ENCODE measurements around the gene GATA6.
"Not testable (repeated sequence)": the region's sequence is repeated elsewhere in the genome, so short reads cannot be mapped to it uniquely, and the experiment has no call there.

DNA sequence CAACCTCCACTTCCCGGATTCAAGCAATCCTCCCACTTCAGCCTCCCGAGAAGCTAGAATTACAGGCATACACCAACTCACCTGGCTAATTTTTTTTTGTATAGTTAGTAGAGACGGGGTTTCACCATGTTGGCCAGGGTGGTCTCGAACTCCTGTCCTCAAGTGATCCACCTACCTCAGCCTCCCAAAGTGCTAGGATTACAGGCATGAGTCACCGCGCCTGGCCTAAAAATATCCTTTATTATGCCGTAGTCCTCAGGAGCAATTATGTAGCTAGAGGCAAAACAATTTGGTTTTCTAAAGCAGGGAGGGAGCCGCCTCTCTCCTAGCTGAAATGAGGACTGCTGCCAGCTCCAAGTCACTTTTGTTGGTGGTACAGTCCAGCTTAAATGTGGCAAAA, 15.2 kb downstream of the GATA6 start:
- TF ChIP-seq, protein P1, sequence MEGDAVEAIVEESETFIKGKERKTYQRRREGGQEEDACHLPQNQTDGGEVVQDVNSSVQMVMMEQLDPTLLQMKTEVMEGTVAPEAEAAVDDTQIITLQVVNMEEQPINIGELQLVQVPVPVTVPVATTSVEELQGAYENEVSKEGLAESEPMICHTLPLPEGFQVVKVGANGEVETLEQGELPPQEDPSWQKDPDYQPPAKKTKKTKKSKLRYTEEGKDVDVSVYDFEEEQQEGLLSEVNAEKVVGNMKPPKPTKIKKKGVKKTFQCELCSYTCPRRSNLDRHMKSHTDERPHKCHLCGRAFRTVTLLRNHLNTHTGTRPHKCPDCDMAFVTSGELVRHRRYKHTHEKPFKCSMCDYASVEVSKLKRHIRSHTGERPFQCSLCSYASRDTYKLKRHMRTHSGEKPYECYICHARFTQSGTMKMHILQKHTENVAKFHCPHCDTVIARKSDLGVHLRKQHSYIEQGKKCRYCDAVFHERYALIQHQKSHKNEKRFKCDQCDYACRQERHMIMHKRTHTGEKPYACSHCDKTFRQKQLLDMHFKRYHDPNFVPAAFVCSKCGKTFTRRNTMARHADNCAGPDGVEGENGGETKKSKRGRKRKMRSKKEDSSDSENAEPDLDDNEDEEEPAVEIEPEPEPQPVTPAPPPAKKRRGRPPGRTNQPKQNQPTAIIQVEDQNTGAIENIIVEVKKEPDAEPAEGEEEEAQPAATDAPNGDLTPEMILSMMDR (IDR thresholded peaks at IDR 0.05): not testable (repeated sequence)
- TF ChIP-seq POLR2A (IDR thresholded peaks at IDR 0.05): not testable (repeated sequence)

All from ovary (tissue), 3 donors.